SK-N-SH (cell line): Measurements from ENCODE around the gene SNX9.

Experiments
- EP300 ChIP-seq, 2 experiments: IDR thresholded peaks; 2 replicates each; pipeline versions ENCODE4 v1.4.0 to v1.6.1; 2012; ENCODE audit warnings: borderline replicate concordance in 1 of 2, low read depth in 1 of 2, low read length in 1 of 2
- MXI1 ChIP-seq: IDR thresholded peaks from 2 replicates; pipeline ENCODE4 v1.6.1; 2012; ENCODE audit warnings: mild to moderate bottlenecking, low read depth, low read length, improper control_type of control experiment
- SIN3A ChIP-seq: IDR thresholded peaks from 2 replicates; pipeline ENCODE4 v1.6.1; 2012; ENCODE audit warnings: low read depth, mild to moderate bottlenecking, low read length, moderate library complexity, borderline replicate concordance
- TF ChIP-seq, protein P1 (sequence below): fragments of 200-600 bp; sonication (generic); IDR thresholded peaks from 2 replicates; pipeline ENCODE4 v1.6.1; 2017; ENCODE audit warnings: antibody characterized with exemption, mild to moderate bottlenecking, moderate library complexity
- TF ChIP-seq, protein P2 (sequence below): IDR thresholded peaks from 2 replicates; pipeline ENCODE4; 2012

DNA sequence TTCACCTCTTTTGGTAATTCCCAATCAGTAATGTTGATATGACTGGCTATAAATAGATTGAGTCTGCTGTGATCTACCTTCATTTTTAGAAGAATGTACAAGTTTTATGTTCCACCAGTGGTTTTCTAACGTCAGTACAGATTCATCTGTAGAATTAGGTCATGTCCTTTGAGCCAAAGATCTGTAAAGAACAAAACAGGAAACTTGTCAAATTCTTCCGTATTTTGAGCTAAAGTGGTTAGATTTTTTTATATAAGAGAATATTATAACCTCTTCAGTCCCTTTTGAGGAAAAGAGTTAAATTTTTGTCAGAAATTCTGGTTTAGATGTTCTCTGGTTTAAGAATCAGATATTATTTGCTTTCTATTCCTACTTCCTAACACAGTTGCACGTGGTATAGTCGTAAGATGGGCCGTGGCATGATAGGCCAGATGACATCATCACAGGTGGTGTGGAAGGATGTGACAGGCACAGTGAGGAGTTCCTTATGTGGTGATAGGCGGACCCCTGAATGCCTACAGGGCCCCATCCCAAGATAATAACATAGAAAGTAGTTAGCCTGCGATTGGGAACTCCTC, 62.3 kb downstream of the SNX9 start:
- TF ChIP-seq SIN3A (no peak), EP300 (IDR thresholded peaks at IDR 0.05; ENCODE audit: borderline replicate concordance in 1 of 2, low read depth in 1 of 2, low read length in 1 of 2) (no peak), MXI1 (no peak)
- TF ChIP-seq, protein P1, sequence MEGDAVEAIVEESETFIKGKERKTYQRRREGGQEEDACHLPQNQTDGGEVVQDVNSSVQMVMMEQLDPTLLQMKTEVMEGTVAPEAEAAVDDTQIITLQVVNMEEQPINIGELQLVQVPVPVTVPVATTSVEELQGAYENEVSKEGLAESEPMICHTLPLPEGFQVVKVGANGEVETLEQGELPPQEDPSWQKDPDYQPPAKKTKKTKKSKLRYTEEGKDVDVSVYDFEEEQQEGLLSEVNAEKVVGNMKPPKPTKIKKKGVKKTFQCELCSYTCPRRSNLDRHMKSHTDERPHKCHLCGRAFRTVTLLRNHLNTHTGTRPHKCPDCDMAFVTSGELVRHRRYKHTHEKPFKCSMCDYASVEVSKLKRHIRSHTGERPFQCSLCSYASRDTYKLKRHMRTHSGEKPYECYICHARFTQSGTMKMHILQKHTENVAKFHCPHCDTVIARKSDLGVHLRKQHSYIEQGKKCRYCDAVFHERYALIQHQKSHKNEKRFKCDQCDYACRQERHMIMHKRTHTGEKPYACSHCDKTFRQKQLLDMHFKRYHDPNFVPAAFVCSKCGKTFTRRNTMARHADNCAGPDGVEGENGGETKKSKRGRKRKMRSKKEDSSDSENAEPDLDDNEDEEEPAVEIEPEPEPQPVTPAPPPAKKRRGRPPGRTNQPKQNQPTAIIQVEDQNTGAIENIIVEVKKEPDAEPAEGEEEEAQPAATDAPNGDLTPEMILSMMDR = no peak
- TF ChIP-seq, protein P2, sequence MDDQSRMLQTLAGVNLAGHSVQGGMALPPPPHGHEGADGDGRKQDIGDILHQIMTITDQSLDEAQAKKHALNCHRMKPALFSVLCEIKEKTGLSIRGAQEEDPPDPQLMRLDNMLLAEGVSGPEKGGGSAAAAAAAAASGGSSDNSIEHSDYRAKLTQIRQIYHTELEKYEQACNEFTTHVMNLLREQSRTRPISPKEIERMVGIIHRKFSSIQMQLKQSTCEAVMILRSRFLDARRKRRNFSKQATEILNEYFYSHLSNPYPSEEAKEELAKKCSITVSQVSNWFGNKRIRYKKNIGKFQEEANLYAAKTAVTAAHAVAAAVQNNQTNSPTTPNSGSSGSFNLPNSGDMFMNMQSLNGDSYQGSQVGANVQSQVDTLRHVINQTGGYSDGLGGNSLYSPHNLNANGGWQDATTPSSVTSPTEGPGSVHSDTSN = no peak
